ENCODE data around the gene OSBPL1A.

OSBPL1A gene

DNA sequence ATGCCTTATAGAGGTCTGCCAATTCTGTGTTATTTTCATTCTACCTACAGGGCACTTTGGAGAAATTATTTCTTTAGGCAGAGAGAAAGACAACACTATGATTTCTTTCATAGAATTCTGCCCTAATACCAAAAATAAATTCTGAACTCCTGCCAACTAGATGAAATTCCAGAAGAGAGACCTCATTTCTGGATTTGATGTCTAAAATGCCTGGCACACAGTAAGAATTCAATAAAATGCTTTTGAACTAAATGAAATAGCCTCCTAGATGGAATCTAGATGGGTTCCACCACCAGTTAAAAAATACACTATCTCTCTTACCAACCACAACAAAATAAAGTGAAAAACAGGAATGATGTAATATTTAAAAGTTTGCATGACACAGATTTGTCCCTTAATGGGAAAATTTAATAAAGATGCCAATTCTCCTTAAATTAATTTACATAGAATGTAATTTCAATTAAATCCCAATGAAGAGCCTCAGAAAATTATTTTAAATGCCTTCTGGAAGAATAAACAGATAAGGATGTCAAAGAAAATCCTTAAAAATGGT lies 75.0 kb downstream of the OSBPL1A start:
- no peak for DNase-seq

GRCh38 chr18:24321071-24321470 lies 76.6 kb downstream of the OSBPL1A start:
- no peak for DNase-seq

GRCh38 chr18:24319757-24320156 lies 77.9 kb downstream of the OSBPL1A start:
- no peak for DNase-seq

- DNase-seq: no peak
These were observed 80.3 kb downstream of the OSBPL1A start for GRCh38 chr18:24317370-24317769.

- DNase-seq: no peak
These were observed 82.5 kb downstream of the OSBPL1A start for GRCh38 chr18:24315170-24315569.

DNA sequence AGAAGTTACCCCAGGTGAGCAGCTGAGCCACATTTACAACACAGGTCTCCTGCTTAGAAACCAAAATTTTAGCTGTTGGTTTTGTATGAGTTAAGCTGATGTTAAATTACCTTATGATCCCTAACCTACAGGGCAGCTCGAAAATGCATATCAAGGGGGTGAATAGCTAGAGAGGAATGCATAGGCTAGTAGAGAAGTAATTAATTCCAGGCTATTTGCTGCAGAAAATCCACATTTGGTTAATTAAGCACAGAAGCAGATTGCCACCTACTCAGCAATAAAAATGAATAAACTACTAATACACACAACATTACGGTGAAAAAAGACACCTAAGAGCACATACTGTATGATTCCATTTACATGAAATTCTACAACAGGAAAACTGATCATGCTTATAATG lies 91.4 kb downstream of the OSBPL1A start:
- no peak for DNase-seq

GRCh38 chr18:24300703-24301102 lies 96.9 kb downstream of the OSBPL1A start:
- DNase-seq: no peak

- DNase-seq: no peak
These were observed 101.3 kb downstream of the OSBPL1A start for GRCh38 chr18:24296276-24296675.

GRCh38 chr18:24293254-24293653 lies 104.4 kb downstream of the OSBPL1A start:
- no peak for DNase-seq

DNA sequence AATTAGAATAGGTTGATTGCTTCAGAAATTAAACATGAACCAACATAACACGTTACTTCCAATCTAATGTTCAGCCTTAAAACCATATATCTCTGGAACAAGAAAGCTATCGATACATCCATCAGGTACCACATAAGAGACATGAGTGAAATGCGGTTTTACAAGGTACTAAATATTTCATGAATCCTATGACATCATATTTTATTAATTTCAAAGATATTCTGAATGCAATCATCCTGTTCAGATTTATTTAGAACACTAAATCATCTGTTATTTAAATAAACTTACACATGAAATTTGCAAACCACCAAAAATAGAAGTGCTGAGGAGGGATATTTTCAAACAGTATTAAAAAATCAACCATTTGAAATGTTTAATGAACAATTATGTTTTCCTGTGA lies 119.0 kb downstream of the OSBPL1A start:
- no peak for DNase-seq

GRCh38 chr18:24277516-24278195 lies 120.0 kb downstream of the OSBPL1A start:
- no peak for DNase-seq

GRCh38 chr18:24276994-24277393 lies 120.6 kb downstream of the OSBPL1A start:
- no peak for DNase-seq

GRCh38 chr18:24274837-24275236 lies 122.8 kb downstream of the OSBPL1A start:
- no peak for DNase-seq

DNA sequence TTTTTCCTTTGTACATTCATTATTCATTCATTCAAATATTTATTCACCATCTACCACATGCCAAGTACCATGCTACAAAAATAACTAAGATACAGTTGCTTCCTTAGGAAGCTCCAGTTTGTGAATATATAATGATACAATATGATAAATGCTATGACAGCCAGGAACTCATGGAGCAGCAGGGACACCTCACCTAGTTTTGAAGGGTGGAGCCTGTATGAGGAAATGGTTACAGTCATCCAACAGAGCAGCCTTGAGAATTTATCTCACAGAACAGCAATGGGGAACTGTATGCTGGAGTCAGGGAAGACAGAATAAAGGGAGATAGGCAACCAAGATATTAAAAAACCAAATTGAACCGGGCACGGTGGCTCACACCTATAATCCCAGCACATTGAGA lies 124.0 kb downstream of the OSBPL1A start:
- DNase-seq: no peak

- DNase-seq: no peak
These were observed 125.4 kb downstream of the OSBPL1A start for GRCh38 chr18:24272229-24272525.

GRCh38 chr18:24271381-24272228 lies 126.0 kb downstream of the OSBPL1A start:
- DNase-seq: peak; percentile 57

DNA sequence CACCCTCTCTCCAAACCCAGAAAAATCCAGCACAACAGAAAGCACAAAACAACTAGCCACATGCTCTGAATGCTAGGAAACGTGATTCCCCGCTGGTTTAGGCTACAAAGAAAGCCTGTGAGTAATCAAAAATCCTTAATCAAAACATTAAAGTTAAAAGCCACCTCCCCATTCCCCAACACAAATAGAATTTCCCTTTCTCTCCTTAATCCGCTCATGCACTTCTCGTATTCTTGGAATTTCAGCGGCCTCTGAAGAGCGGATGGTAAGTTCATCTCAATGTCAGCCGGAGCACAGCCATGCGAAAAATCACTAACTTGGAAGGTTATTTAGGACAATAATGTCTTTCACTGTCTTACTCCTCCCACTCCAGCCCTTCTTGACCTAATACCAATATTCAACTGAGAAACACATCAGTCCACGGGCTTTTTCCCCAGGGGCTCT lies 126.7 kb downstream of the OSBPL1A start:
- no peak for DNase-seq

DNA sequence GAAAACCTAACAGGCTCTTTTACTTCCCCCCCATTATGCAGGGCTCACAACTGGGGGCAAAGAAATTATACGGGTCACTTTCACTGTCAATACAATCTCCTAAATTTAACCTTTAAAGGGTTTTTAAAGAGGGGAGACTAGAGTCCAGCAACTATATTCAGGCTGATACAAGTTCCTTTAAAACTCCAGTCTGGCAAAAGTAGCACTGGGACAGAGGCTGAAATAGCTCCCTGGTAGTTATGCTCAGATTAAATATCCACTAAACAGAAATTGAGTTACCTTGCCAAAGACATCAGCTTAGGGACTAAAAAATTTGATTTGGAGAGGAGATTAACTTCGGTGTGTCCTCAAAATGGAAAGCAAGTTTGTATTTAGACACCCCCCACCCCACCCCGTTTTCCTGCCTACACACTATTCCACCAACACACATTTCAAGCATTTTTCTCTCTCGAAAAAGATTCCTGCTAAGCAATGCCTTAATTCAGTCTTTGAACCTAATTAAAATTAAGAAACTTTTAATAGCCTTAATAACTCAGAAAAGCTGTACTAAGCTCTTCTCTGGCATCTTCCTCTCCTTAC lies 127.2 kb downstream of the OSBPL1A start:
- DNase-seq: no peak

GRCh38 chr18:24268784-24269550 lies 128.7 kb downstream of the OSBPL1A start:
- no peak for DNase-seq

- no peak for DNase-seq
These were observed 129.7 kb downstream of the OSBPL1A start for GRCh38 chr18:24267878-24268277.

DNA sequence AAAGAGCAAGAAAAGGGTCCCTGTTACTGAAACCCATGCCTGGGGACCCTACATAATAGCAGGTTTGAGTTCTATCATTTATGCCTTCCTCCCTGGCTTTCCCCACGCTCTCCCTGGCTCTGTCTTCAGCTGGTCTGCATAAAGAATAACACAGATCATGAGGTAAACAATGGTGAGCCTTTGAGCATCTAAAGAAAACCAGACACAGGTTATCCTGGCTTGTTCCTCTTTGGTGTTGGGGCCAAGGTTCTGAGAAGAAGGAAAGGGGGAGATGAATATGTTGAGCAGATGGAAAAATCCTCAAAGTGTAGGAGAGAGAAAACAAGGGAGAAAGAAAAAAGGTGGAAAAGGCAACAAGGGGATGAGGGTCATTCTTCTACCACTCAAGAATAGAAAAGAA lies 131.5 kb downstream of the OSBPL1A start:
- no peak for DNase-seq

DNA sequence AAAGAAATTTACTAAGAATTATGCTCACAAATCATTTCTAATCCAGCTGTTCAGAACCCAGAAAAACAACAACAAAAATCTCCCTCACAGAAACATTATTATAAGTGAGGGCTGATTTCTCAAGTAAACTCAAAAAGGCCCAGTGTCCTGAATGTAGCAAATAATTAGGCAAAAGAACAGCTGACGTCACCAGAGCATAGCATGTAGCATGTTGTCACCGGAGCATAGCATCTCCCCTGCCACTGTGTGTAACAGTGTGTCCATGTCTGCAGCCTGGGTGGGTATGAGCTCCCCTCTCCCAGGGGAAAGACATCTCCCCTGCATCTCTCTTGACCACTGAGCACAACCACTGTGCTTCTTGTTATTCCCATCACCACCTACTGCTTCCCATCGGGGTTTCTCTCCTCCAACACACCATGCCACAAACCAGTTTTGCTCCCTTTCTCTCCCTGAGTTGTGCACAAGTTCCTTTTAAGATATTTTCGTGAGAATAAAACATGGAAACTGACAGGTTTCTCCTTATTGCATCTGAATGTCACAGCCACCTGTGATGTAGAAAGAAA lies 132.0 kb downstream of the OSBPL1A start:
- DNase-seq: no peak

DNA sequence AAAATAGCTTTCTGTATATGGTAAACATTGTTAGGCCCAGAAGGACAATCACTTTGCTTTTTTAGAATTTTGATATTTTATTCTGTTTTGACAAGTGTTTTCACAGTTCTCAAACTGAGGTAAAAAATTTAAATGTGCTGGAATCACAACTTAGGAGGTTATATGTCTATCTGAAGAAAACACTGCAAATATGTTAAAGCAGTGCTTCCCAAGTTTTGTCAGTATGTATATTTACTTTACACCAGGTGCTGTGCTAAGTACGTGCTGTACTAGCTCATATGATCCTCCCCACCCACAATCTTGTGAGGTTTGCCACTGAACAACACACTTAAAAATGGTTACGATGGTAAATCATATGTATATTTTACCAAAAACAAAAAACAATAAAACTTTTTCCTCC lies 134.6 kb downstream of the OSBPL1A start:
- DNase-seq: no peak
